GM23338 (cell line): Measurements from ENCODE around the gene RAP1GAP. TPM values are rescaled to one million over a fixed set of nuclear protein-coding genes. Genes with fewer than 3 reads are reported as not detected.

Experiments
- ATAC-seq: fragments of 200-7000 bp; cut with Tn5 transposase; 3 replicates; pipeline ENCODE4 v1.9.1; 2020
- DNase-seq: peaks from one replicate; pipeline ENCODE4 v3.0.0-alpha.2; 2015; ENCODE audit warnings: low spot score
- H2AFZ ChIP-seq: fragments of 200-600 bp; sonication (generic); 2 replicates; pipeline ENCODE4 v1.8.0; 2016; ENCODE audit warnings: antibody characterized with exemption, mild to moderate bottlenecking, moderate library complexity
- H3F3A ChIP-seq: fragments of 200-600 bp; sonication (generic); replicated peaks from 2 replicates; pipeline ENCODE4 v1.8.0; 2017; ENCODE audit warnings: antibody characterized with exemption, mixed run types, low read depth
- H3K27ac ChIP-seq: fragments of 200-600 bp; sonication (generic); 2 replicates; pipeline ENCODE4 v1.6.1; 2016; ENCODE audit warnings: low read depth
- H3K27me3 ChIP-seq: fragments of 200-600 bp; sonication (generic); 2 replicates; pipeline ENCODE4 v1.8.0; 2016; ENCODE audit warnings: mild to moderate bottlenecking, mixed run types, moderate library complexity; ENCODE audit not compliant: insufficient read depth
- H3K36me3 ChIP-seq: fragments of 200-600 bp; sonication (generic); 2 replicates; pipeline ENCODE4 v1.8.0; 2016; ENCODE audit warnings: mild to moderate bottlenecking; ENCODE audit not compliant: insufficient read depth
- H3K4me1 ChIP-seq: fragments of 200-600 bp; sonication (generic); 2 replicates; pipeline ENCODE4 v1.8.0; 2016; ENCODE audit warnings: mild to moderate bottlenecking, moderate library complexity; ENCODE audit not compliant: insufficient read depth
- H3K4me2 ChIP-seq: fragments of 200-600 bp; sonication (generic); 2 replicates; pipeline ENCODE4 v1.7.1; 2017; ENCODE audit warnings: mixed run types
- H3K4me3 ChIP-seq: fragments of 200-600 bp; sonication (generic); 2 replicates; pipeline ENCODE4 v1.6.1; 2016; ENCODE audit warnings: mixed run types
- H3K79me2 ChIP-seq: fragments of 200-600 bp; sonication (generic); replicated peaks from 2 replicates; pipeline ENCODE4 v1.8.0; 2017; ENCODE audit warnings: mild to moderate bottlenecking; ENCODE audit not compliant: insufficient read depth
- H3K9me2 ChIP-seq: fragments of 200-600 bp; sonication (generic); 2 replicates; pipeline ENCODE4 v1.8.0; 2017; ENCODE audit not compliant: insufficient read depth
- H4K20me1 ChIP-seq: fragments of 200-600 bp; sonication (generic); replicated peaks from 2 replicates; pipeline ENCODE4 v1.8.0; 2017; ENCODE audit warnings: mild to moderate bottlenecking; ENCODE audit not compliant: insufficient read depth
- H3K27ac Mint-ChIP-seq: 2 replicates; pipeline ENCODE4 v1.8.0; 2020; ENCODE audit warnings: inconsistent platforms, mild to moderate bottlenecking, moderate library complexity, mixed read lengths
- H3K27me3 Mint-ChIP-seq: 3 replicates; pipeline ENCODE4 v1.8.0; 2022; ENCODE audit warnings: low read depth, mild to moderate bottlenecking, moderate library complexity, mixed read lengths, inconsistent platforms; ENCODE audit not compliant: insufficient read depth, poor library complexity
- H3K36me3 Mint-ChIP-seq: 3 replicates; pipeline ENCODE4 v1.8.0; 2021; ENCODE audit warnings: low read depth, mild to moderate bottlenecking, inconsistent platforms, moderate library complexity, mixed read lengths
- H3K4me1 Mint-ChIP-seq: 3 replicates; pipeline ENCODE4 v1.8.0; 2020; ENCODE audit warnings: mild to moderate bottlenecking, inconsistent platforms, mixed read lengths
- H3K4me3 Mint-ChIP-seq: 3 replicates; pipeline ENCODE4 v1.8.0; 2021; ENCODE audit warnings: moderate library complexity, mild to moderate bottlenecking, inconsistent platforms, mixed read lengths
- H3K9me3 Mint-ChIP-seq: 3 replicates; pipeline ENCODE4 v1.8.0; 2020; ENCODE audit warnings: moderate library complexity, mild to moderate bottlenecking, inconsistent platforms, mixed read lengths
- EZH2 ChIP-seq: fragments of 200-600 bp; sonication (generic); IDR thresholded peaks from one replicate; pipeline ENCODE4 v1.8.0; 2017; ENCODE audit warnings: antibody characterized with exemption, mild to moderate bottlenecking, low read depth; ENCODE audit not compliant: unreplicated experiment
- POLR2AphosphoS5 ChIP-seq: IDR thresholded peaks from 2 replicates; pipeline ENCODE4 v1.6.1; 2016; ENCODE audit warnings: antibody characterized with exemption, low read depth
- STAT1 ChIP-seq: IDR thresholded peaks from one replicate; pipeline ENCODE4 v1.6.1; 2016; ENCODE audit warnings: antibody characterized with exemption; ENCODE audit not compliant: unreplicated experiment
- ZNF114 ChIP-seq: fragments of 250-450 bp; sonication (Bioruptor Pico); IDR thresholded peaks from 2 replicates; pipeline ENCODE4 v1.5.0; 2020; ENCODE audit warnings: mild to moderate bottlenecking, moderate library complexity
- ZNF331 ChIP-seq: fragments of 250-450 bp; sonication (Bioruptor Pico); IDR thresholded peaks from 2 replicates; pipeline ENCODE4 v1.5.0; 2020; ENCODE audit warnings: low read depth, mild to moderate bottlenecking, moderate library complexity
- ZNF462 ChIP-seq: fragments of 250-450 bp; sonication (Bioruptor Pico); IDR thresholded peaks from 2 replicates; pipeline ENCODE4 v1.5.0; 2020; ENCODE audit warnings: mild to moderate bottlenecking, moderate library complexity
- polyA plus RNA-seq: library from polyadenylated mRNA; unstranded; fragments of >200 nt; fragmentation: Nextera tagmentation; extraction: Ambion mirVana; gene quantifications from 2 replicates; pipeline ENCODE4 v1.2.1, GENCODE V29; 2016
- total RNA-seq: library from RNA; depleted of rRNA; stranded (reverse); fragments of >200 nt; shearing (Covaris generic); gene quantifications from 2 replicates; pipeline ENCODE4 v1.2.3, GENCODE V29; 2014

The RAP1GAP gene
- total and polyA plus RNA-seq, 2 experiments from 2014 or later: 4.3 to 6.6 TPM

- TF ChIP-seq ZNF462 (no peak), POLR2AphosphoS5 (no peak), ZNF114 (CRISPR knock-in tag) (no peak), EZH2 (no peak)
These were observed 63.0 kb downstream of the RAP1GAP start (continued) for GRCh38 chr1:21605964-21606705.

GRCh38 chr1:21605012-21605715 lies 64.0 kb downstream of the RAP1GAP start:
- H3K27me3 ChIP-seq: no peaks in the 10 kb centered on the region
- H3K9me2 ChIP-seq: no peaks in the 10 kb centered on the region
- H3K4me3 Mint-ChIP-seq: no peak overlapping the region
- DNase-seq (no peak), ATAC-seq (no peak)
- no peak overlapping the region for H2AFZ ChIP-seq
- no peak overlapping the region for H3K27ac Mint-ChIP-seq
- H3K4me3 ChIP-seq: no peak overlapping the region
- H3K9me3 Mint-ChIP-seq: no peaks in the 10 kb centered on the region
- H3K27me3 Mint-ChIP-seq: peaks cover 17% of the 10 kb centered on the region
- no peak overlapping the region for H3K4me2 ChIP-seq
- H3F3A ChIP-seq: no peaks in the 10 kb centered on the region
- no peaks in the 10 kb centered on the region; the same call in 2 of the 3 replicates for H3K36me3 Mint-ChIP-seq
- no peaks in the 10 kb centered on the region; the same call in 1 of the 2 replicates for H3K4me1 ChIP-seq
- H4K20me1 ChIP-seq: no peaks in the 10 kb centered on the region
- peaks cover 22% of the 10 kb centered on the region for H3K4me1 Mint-ChIP-seq
- H3K27ac ChIP-seq: no peak overlapping the region
- H3K79me2 ChIP-seq: no peaks in the 10 kb centered on the region
- no peaks in the 10 kb centered on the region for H3K36me3 ChIP-seq
- no peak for TF ChIP-seq ZNF462
- TF ChIP-seq EZH2: no peak
- no peak for TF ChIP-seq ZNF331 (CRISPR knock-in tag)
- TF ChIP-seq POLR2AphosphoS5: no peak
- TF ChIP-seq STAT1: no peak
